DMS114 treated with DMSO at 0.1 percent for 48 hours (cell line): ENCODE results near the gene LCN15.
"Not testable (repeated sequence)": the region's sequence is repeated elsewhere in the genome, so short reads cannot be mapped to it uniquely, and the experiment has no call there.

Experiments
- DNase-seq: peaks from one replicate; lab custom pipeline; 2025; ENCODE audit not compliant: unreplicated experiment; lab: John Stamatoyannopoulos, UW

The LCN15 gene

DNA sequence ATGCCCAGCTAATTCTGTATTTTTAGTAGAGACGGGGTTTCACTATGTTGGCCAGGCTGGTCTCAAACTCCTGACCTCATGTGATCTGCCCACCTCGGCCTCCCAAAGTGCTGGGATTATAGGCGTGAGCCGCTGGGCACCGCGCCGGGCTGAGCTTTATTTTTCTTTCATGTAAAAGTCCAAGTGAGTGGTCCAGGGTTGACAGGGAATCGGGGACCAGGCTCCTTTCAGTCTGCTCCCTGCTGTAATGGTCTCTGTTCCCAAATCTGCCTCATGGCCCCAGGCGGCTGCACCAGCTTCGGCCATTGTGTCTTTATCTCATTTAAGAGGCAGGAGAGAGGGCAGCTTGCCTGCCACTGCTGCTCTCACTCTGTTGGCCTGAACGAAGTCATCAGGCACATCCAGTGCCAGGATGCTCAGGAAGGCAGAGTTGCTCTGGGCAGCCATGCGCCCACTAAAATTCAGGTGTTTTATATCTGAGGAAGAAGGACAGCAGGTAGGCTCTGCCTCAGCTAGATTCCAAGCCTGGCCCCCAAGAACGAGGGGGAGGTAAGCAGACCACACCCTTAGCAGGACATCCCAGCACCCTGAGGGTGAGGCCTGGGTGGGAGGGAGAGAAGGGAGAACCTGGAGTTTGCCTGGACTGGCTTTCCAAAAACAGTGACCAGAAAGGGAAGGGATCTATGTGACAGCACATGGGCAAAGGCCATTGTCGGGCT lies 30.1 kb upstream of the LCN15 start:
- no peak for DNase-seq

DNA sequence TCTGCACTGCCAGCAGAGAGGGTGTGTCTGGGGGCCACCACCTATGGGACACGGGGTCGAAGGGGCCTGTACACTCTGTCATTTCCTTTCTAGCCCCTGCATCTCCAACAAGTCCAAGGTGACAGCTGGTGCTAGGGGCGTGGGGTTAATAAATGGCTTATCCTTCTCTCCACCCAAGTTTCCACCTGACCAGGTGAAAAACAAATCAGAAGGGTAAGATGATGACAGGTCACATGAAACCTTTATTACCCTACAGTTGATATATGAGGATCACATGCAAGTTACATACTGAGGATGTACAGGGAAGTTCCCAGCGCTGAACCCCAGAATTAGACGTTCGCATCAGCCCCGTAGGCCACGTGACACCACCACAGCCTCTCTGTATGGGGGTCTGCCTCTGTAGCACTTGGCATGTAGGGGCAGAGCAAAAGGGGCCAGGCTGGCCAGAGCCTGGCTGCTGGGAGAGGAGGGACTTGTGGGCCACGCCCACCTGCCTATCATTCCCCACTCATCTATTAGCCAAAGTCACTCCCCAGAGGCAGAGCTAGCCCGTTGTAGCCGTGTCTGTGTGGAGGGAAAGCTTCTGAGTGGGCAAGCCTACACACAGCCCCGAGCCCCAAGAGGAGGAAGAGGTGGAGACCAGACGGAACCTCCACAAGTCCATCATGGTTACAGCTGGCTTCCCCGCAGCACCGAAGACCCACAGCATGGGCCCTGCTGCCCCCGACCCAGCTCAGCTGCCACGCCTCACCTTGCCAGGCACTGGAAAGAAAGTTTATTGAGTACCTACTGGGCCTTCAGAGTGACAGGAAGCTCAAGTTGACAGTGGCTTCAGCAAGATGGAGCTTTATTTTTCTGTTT lies 29.0 kb upstream of the LCN15 start:
- DNase-seq, result peak; percentile 44

DNA sequence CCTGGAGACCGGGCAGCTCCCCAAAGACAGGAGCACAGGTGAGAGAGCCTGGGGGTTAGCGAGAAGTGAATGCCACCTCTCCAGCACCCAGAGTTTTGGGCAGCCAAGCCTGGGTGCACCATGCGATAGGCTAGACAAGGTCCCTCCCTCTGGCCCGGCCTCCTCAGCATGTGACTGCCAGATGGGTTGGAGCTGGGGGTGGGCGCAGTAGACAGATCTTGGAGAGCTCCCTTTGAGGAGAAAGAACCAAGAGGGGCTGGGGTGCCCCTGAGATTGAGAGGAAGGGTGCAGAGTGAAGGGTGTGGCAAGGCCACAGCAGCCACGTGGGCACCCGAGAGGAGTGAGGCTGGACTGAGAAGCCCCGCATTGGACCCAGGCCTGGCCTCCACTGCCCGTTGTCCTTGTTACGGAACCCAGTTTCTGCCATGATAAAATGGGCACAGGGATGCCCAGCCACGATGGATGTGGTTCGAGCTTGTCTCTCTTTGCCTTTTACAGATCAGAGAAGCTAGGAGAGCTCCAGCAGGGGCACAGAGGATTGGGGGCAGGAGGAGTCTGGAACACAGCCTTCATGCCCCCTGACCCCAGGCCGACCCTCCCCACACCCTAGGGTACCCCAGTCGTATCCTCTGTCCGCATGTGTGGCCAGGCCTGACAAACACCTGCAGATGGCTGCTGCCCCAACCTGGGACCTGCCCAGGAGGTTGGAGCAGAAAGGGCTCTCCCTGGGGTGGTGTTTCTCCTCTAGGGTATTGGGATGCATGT lies 28.2 kb upstream of the LCN15 start:
- DNase-seq, result no peak

DNA sequence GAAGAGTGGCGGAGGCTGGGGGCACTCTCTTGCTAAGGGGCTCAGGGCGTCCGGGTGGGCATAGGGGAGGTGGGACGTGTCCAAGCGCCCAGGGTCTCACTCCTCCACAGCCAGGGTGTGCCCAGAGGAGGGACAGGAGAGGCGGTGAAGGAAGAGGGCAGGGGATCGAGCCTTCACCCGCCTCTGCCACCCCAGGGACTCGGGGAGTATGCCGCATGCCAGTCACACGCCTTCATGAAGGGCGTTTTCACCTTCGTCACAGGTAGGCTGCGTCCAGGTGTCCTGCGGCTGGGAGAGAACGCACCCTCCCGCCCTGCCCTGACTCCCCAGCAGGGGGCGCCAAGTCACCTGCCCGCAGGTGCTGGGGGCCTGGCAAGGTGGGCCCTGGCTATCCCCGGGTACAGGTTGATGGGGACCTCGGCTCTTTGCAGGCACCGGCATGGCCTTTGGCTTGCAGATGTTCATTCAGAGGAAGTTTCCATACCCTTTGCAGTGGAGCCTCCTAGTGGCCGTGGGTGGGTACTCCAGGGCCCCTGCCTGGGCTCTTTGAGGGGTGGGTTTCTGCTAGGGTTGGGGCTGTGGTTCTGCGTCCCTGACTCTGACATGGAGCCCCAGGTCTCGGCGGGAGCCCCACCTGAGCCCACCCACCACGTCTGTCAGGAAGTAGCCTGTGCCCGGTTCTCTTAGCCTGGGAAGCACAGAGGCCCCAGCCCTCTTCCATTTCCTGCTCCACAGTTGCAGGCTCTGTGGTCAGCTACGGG lies 27.4 kb upstream of the LCN15 start:
- no peak for DNase-seq

DNA sequence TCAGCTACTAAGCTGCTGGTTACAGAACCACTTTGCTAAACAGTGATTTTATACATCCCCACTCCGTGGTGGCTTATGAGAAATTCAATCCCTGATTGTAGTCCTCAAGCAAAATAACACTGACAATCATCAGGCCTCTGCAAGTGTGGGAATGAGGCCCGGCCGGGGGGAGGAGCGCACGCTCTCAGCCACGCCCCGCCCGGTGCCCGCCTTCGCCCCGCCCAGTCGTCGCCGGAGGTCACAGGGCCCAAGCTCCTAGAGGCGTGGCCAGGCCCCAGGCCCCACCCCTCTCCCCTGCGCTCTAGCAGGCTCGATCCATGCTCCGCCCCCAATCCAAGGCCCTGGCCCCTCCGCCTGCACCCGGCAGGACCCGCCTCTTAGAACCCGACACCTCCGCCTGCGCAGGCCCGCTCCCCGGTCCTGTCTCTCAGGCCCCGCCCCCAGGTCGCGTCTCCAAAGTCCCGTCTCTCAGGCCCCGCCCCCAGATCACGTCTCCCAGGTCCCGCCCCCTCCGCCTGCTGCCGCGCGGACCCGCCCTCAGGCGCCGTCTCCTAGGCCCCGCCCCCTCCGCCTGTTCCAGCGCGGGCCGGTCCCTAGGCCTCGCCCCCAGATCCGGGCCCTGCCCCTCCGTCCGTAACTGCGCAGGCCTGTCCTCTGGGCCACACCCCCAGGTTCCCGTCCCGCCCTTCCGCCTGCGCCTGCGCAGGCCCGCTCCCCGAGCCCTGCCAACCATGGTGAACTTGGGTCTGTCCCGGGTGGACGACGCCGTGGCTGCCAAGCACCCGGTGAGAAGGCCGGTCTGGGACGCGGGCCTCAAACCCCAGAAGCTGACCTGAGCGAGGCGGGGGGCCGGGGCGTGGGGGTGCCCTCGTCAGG lies 26.6 kb upstream of the LCN15 start, which contains the start of gene TMEM141:
Gene TMEM141, plus strand, starts transcription at position 705 of the 876 bp plus-strand sequence. Its CDS starts 27 bp downstream, at position 732.
- DNase-seq, result peak; percentile 93

DNA sequence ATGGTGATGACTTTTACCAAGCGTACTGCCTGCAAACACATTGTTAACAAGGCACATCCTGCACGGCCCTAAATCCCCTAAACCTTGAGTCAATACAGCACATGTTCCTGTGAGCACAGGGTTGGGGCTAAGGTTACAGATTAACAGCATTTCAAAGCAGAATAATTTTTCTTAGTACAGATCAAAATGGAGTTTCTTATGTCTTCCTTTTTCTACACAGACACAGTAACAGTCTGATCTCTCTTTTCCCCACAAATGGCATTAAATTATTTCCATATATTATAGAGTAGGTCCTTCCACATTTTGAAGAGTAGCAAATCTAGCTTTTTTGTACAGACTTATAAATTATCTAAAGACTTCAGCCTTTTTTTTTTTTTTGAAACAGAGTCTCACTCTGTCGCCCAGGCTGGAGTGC lies 25.2 kb upstream of the LCN15 start:
- DNase-seq, result no peak

DNA sequence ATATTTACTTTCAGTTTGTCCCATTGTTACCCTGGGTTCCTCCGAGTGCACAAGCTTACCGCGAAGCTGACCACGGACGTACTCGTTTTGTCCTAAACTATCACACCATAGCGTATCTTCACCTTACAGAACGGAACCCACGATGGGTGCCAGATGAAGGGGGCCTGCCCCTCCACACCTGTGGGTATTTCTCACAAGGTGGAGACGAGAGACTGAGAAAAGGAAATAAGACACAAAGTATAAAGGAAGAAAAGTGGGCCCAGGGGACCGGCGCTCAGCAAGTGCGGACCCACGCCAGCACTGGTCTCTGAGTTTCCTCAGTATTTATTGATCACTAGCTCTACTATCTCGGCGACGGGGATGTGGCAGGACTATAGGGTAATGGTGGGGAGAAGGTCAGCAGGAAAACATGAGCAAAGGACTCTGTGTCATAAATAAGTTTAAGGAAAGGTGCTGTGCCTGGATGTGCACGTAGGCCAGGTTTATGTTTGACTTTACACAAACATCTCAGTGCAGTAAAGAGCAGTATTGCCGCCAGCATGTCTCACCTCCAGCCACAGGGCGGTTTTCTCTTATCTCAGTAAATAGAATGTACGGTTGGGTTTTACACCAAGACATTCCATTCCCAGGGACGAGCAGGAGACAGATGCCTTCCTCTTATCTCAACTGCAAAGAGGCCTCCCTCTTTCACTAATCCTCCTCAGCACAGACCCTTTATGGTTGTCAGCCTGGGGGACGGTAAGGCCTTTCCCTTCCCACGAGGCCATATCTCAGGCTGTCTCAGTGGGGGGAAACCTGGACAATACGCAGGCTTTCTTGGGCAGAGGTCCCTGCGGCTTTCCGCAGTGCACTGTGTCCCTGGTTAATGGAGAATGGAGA lies 24.6 kb upstream of the LCN15 start:
- DNase-seq, result not testable (repeated sequence)

DNA sequence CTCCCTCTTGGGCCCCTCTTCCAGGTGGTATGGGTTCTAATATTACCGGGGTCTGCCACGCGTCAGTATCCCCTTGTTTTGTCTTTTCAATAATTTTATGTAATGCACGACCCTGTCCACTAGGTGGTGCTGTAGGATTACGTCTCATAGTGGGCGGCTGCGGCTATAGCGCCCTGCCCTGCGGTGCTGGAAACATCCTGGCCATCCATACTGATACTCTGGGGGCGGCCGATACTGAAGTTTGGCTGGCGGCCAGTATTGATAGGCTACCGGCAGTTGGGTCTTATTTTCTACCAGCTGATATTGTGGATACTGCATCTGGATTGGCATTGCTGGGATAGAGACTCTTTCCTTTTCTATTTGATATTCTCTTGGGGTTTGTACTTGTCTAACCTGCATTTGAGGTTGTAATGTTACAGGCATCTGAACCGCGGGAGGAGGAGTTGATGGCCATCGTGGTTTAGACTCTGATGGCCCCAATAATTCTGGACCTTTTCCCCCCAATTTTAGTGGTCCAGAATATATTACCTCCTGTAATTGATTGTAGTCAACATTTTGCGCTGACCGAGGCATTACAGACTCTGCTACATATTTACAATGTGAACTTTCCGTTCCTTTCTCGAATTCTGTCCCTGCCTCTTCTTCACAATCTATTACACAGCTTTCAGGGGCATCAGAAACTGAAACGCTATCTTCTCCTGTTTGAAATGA lies 23.5 kb upstream of the LCN15 start:
- DNase-seq, result peak; percentile 31

DNA sequence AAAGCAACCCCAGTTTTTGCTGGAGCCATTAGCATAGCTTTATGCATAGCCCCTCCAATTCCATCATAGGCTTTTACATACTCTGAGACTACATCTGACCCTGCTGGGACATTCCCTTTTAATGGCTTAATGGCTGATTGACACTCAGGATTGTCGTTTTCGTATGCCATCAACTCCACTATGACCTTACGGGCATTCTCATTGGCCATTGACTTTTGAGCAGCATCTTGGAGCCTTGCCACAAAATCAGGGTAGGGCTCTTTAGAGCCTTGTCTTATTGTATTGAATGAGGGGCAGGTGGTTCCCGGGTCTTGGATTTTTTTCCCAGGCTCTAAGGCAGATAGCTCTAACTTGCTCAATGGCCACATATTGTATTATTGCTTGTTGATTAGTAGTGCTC lies 22.7 kb upstream of the LCN15 start:
- DNase-seq, result not testable (repeated sequence)

DNA sequence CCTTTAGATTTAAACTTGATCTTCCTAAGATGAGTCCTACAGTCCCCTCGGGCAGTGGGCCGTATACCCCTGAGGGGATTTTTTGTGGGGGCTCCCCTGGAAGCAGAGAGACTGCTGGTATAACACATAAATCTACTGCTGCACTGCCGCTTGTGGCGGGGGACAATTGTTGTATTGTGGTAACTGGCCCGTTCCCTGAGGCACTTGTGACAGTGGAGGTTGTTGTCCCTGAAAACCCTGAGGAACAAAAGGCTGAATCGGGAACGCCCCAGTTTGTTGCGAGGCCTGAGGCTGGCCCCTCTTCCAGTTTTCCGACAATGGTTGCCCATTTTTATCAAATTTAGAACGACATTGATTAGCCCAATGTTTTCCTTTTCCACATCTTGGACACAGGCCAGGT lies 22.1 kb upstream of the LCN15 start:
- DNase-seq, result no peak

DNA sequence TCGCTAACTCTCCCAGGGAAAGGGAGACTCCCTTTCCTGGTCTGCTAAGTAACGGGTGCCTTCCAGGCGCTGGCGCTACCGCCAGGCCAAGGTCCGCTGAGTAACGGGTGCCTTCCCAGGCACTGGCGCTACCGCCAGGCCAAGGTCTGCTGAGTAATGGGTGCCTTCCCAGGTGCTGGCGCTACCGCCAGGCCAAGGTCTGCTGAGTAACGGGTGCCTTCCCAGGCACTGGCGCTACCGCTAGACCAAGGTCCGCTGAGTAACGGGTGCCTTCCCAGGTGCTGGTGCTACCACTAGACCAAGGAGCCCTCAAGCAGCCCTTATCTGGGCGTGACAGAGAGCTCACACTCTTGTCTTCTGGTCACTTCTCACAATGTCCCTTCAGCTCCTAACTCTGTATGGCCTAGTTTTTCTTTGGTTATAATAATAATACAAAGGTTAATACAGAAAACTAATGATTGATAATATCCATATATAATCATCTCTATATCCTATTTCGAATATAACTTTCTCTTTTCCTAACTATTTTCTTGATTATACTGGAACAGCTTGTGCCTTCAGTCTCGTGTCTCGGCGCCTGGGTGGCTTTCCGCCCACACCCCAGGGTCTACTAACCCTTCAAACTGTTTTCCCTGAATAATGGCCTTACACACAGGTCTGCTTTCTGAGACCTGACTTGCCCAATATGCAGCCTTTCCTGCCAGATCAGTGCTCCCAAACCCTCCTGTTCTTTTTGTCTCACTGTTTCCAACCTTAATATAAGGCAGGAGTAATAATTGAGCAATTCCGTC lies 21.4 kb upstream of the LCN15 start:
- not testable (repeated sequence) for DNase-seq

DNA sequence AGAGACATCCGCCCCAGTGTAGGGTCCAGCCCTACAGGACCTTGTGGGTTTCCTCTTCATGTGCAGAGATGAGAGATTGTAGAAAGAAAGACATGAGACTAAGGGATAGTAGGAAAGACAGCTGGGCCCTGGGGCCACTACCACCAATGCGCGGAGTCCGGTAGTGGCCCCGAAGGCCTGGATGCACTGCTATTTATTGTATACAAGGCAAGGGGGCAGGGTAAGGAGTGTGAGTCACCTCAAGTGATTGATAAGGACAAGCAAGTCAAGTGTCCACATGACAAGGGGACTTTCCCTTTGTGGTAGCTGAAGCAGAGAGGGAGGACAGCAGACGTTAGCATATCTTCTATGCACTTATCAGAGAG lies 20.7 kb upstream of the LCN15 start:
- DNase-seq, result no peak

DNA sequence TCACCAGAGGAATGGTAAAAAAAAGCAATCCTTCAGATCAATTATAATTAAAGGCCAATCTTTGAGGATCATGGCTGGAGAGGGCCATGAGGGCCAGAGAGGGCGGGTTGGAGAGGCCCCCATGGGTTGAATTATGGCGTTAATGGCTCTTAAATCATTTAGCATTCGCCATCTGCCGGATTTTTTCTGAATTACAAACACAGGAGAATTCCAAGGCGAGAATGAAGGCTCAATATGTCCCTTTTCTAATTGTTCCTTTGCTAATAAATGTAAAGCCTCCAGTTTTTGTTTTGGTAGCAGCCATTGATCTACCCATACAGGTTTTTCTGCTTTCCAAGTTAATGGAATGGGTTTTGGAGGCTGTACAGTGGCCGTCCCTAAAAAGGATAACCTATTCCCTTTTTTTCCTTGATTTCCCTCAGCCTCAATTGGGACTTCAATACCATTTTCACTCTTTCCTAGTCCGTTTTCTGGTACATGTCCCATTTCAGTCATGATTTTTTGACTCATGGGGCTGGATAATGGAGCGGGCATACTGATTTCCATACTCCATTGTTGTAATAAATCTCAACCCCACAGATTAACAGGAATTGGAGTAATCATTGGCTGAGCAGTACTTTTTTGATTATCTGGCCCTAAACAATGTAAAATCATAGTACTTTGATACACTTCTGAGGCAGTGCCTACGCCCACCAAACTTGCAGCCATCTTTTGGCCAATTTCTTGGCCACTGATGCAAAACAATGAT lies 20.1 kb upstream of the LCN15 start:
- DNase-seq, result peak; percentile 32

DNA sequence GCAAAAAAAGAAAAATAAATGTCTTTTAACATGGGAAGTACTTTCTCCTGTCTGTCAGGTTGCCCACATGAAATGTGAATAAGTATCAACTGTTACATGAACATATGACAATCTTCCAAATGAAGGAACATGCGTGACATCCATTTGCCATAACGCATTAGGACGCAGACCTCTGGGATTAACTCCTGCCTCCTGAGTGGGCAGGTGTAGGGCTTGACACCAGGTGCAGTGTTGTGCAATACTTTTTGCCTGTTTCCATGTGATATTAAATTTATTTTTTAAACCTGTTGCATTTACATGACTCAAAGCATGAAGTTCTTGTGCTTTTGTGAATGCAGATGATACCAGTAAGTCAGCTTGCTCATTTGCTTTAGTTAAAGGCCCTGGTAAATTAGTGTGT lies 18.1 kb upstream of the LCN15 start:
- no peak for DNase-seq

DNA sequence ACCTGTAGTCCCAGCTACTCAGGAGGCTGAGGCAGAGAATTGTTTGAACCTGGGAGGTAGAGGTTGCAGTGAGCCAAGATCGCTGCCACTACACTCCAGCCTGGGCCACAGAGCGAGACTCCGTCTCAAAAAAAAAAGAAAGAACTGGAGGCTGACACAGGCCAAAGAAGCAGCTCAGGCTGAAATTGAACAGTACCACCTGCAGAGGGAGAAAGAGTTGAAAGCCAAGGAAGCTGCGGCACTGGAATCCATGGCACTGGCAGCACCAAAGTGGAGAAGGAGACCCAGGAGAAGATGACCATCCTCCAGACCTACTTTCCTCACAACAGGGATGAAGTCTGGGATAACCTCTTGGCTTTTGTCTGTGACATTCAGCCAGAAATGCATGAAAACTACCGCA lies 15.5 kb upstream of the LCN15 start:
- DNase-seq, result no peak

DNA sequence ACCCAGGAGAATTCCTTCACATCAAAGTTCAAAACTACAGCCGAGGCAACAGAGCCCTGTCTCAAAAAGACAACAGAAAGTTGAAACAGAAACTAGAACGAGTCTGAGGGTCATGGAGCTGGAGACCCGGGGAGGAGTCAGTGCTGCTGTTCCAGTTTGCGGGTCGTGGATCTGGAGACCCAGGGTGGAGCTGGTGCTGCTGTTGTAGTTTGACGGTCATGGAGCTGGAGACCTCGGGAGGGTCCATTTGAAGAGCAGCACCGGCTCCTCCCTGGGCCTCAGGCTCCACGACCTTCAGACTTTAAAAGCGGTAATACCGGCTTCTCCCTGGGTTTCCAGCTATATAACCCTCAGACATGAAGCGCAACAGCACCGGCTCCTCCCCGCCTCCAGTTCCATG lies 13.0 kb upstream of the LCN15 start:
- no peak for DNase-seq

DNA sequence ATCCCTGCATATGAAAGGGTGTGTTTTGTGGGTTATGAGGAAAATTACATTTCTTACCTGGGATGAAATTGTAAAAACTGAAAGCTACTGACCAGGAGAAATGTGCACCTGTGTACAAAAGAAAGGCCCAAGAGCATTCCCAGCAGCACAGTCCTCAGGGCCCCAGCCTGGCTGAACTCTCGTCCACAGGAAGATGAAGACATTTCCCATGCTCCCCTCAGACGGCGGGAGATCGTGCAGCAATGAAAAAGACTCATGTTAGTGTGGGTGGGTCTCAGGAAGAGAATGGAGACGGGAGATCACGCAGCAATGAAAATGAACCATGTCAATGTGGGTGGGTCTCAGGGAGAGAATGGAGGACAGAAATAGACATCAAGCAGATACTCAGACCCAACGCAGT lies 12.6 kb upstream of the LCN15 start:
- DNase-seq, result no peak
